ENCODE data around the gene GNA12.
"Not testable (repeated sequence)": the region's sequence is repeated elsewhere in the genome, so short reads cannot be mapped to it uniquely, and the experiment has no call there.

GNA12 gene

GRCh38 chr7:2738766-2739549, 105.2 kb downstream of the GNA12 start:
- DNase-seq: no peak

GRCh38 chr7:2737771-2738540, 106.2 kb downstream of the GNA12 start:
- no peak for DNase-seq

- not testable (repeated sequence) for DNase-seq
These were observed 106.9 kb downstream of the GNA12 start for GRCh38 chr7:2737005-2737743.

GRCh38 chr7:2736411-2736914, 107.6 kb downstream of the GNA12 start:
- DNase-seq: no peak

- no peak for DNase-seq
These were observed 108.4 kb downstream of the GNA12 start for GRCh38 chr7:2735744-2736143.

GRCh38 chr7:2734751-2735571, 109.1 kb downstream of the GNA12 start:
- no peak for DNase-seq

- DNase-seq: no peak
These were observed 109.9 kb downstream of the GNA12 start for GRCh38 chr7:2734084-2734686.

GRCh38 chr7:2732959-2733584, 111.0 kb downstream of the GNA12 start:
- no peak for DNase-seq

GRCh38 chr7:2732388-2732787, 111.7 kb downstream of the GNA12 start:
- no peak for DNase-seq

GRCh38 chr7:2730846-2731770, 113.0 kb downstream of the GNA12 start:
- DNase-seq: no peak

GRCh38 chr7:2729893-2730716, 114.0 kb downstream of the GNA12 start:
- no peak for DNase-seq

GRCh38 chr7:2729031-2729892, 114.8 kb downstream of the GNA12 start:
- DNase-seq: no peak

GRCh38 chr7:2728316-2729030, 115.6 kb downstream of the GNA12 start:
- no peak for DNase-seq

GRCh38 chr7:2727206-2727605, 116.9 kb downstream of the GNA12 start:
- DNase-seq: not testable (repeated sequence)

GRCh38 chr7:2726316-2727018, 117.6 kb downstream of the GNA12 start:
- no peak for DNase-seq

GRCh38 chr7:2725178-2726105, 118.7 kb downstream of the GNA12 start:
- no peak for DNase-seq
